GM12878 (cell line): ENCODE data around the gene TPRA1. TPM values are rescaled to one million over a fixed set of nuclear protein-coding genes. Genes with fewer than 3 reads are reported as not detected.

Experiments
- ATAC-seq: fragments of 200-7000 bp; cut with Tn5 transposase; 3 replicates; pipeline ENCODE4 v1.9.1; 2020; ENCODE audit warnings: mild to moderate bottlenecking, moderate library complexity
- BruUV-seq: library from RNA; stranded (reverse); fragments of 400-500 nt; replicated peaks from 2 replicates; lab custom pipeline; 2021; lab: Mats Ljungman, UMichigan
- CTCF ChIA-PET: fragments of 300-600 bp; sonication (Branson Sonifier 250); formaldehyde crosslinking; extraction: SDS; loops from one replicate; lab custom pipeline; 2021; ENCODE audit warnings: inconsistent platforms; lab: Yijun Ruan, JAX
- POLR2A ChIA-PET: fragments of 350-600 bp; formaldehyde crosslinking; extraction: SDS; loops from one replicate; lab custom pipeline; 2021; ENCODE audit warnings: inconsistent platforms; lab: Charles Lee
- RAD21 ChIA-PET: fragments of 300-600 bp; sonication (Branson Sonifier 250); formaldehyde crosslinking; loops from one replicate; lab custom pipeline; 2023; ENCODE audit warnings: antibody characterized with exemption; ENCODE audit not compliant: unreplicated experiment; lab: Charles Lee
- SMC1A ChIA-PET: fragments of 300-600 bp; sonication (Branson Sonifier 250); formaldehyde crosslinking; loops from one replicate; lab custom pipeline; 2023; ENCODE audit not compliant: unreplicated experiment, uncharacterized antibody; lab: Charles Lee
- DNase-seq: peaks from one replicate; pipeline ENCODE4 v3.0.0-alpha.2; 2011; ENCODE audit warnings: low read depth, low spot score
- FAIRE-seq: peaks from 3 replicates; lab custom pipeline; 2011; peaks lifted over from hg19 to GRCh38; lab: Jason Lieb, UNC
- H2AFZ ChIP-seq: 2 replicates; pipeline ENCODE4 v1.6.0; 2011; ENCODE audit warnings: low read depth, low read length, control low read depth; ENCODE audit not compliant: control insufficient read depth
- H3K27ac ChIP-seq: 2 replicates; pipeline ENCODE4 v1.5.1; 2011; ENCODE audit warnings: control low read depth; ENCODE audit not compliant: control insufficient read depth, insufficient read depth
- H3K27me3 ChIP-seq, 2 experiments: replicated peaks in 1 of 2; 2 replicates each; pipeline versions ENCODE4 v1.6.0 to v1.6.1; 2011; ENCODE audit warnings: low read length in 1 of 2; ENCODE audit not compliant: control insufficient read depth in 2 of 2, insufficient read depth in 2 of 2
- H3K36me3 ChIP-seq, 2 experiments: 2 replicates each; pipeline ENCODE4 v1.5.1; 2011; ENCODE audit warnings: low read length in 1 of 2; ENCODE audit not compliant: control insufficient read depth in 2 of 2, insufficient read depth in 2 of 2
- H3K4me1 ChIP-seq: 2 replicates; pipeline ENCODE4 v1.6.1; 2011; ENCODE audit warnings: mild to moderate bottlenecking, low read length, moderate library complexity, mixed read lengths; ENCODE audit not compliant: control insufficient read depth, insufficient read depth
- H3K4me2 ChIP-seq: 2 replicates; pipeline ENCODE4 v1.6.0; 2011; ENCODE audit warnings: control low read depth; ENCODE audit not compliant: control insufficient read depth, insufficient read depth
- H3K4me3 ChIP-seq: fragments of 200-600 bp; sonication (generic); 2 replicates; pipeline ENCODE4 v1.5.1; 2016
- H3K79me2 ChIP-seq: 2 replicates; pipeline ENCODE4 v1.6.0; 2011; ENCODE audit warnings: low read length; ENCODE audit not compliant: control insufficient read depth, insufficient read depth
- H3K9ac ChIP-seq: 2 replicates; pipeline ENCODE4 v1.8.0; 2011; ENCODE audit warnings: low read length, control low read depth, mixed read lengths; ENCODE audit not compliant: control insufficient read depth, insufficient read depth
- H3K9me3 ChIP-seq: replicated peaks from 3 replicates; pipeline ENCODE4 v1.5.1; 2011; ENCODE audit warnings: mild to moderate bottlenecking, low read length; ENCODE audit not compliant: control insufficient read depth, insufficient read depth
- H4K20me1 ChIP-seq: 2 replicates; pipeline ENCODE4 v1.6.0; 2011; ENCODE audit not compliant: control insufficient read depth, insufficient read depth
- BHLHE40 ChIP-seq, 2 experiments: fragments of 450-650 bp in 1 of 2; IDR thresholded peaks; 2 replicates each; pipeline ENCODE4 v1.6.1; 2011 to 2017; ENCODE audit warnings: low read depth in 2 of 2, borderline replicate concordance in 1 of 2, improper control_type of control experiment in 1 of 2, low read length in 1 of 2, mild to moderate bottlenecking in 1 of 2
- FOXK2 ChIP-seq: fragments of 450-650 bp; IDR thresholded peaks from 2 replicates; pipeline ENCODE4 v1.6.1; 2017; ENCODE audit warnings: mild to moderate bottlenecking, moderate library complexity
- NFYB ChIP-seq: IDR thresholded peaks from 2 replicates; pipeline ENCODE4 v1.6.1; 2011; ENCODE audit warnings: low read depth, mild to moderate bottlenecking, low read length, improper control_type of control experiment, moderate library complexity; ENCODE audit not compliant: insufficient read depth
- SMC3 ChIP-seq: IDR thresholded peaks from 2 replicates; pipeline ENCODE4 v1.6.1; 2011; ENCODE audit warnings: low read length, improper control_type of control experiment, borderline replicate concordance
- SPI1 ChIP-seq: IDR thresholded peaks from 2 replicates; pipeline ENCODE4 v1.6.1; 2011; ENCODE audit warnings: low read depth, mild to moderate bottlenecking, low read length, moderate library complexity, borderline replicate concordance; ENCODE audit not compliant: insufficient read depth
- STAT1 ChIP-seq: fragments of 450-650 bp; conservative IDR thresholded peaks from 2 replicates; pipeline ENCODE4 v1.6.1; 2014; ENCODE audit warnings: antibody characterized with exemption, mild to moderate bottlenecking
- TBL1XR1 ChIP-seq: IDR thresholded peaks from 2 replicates; pipeline ENCODE4 v1.6.1; 2012; ENCODE audit warnings: low read depth, low read length, improper control_type of control experiment
- WGBS: methylation state at CpG from one replicate; pipeline ENCODE4 v1.1.6; 2016; ENCODE audit warnings: low lambda C conversion rate; ENCODE audit not compliant: insufficient replicate concordance, insufficient coverage; ENCODE audit errors: missing lambda C conversion rate; 5-methylcytosine and 5-hydroxymethylcytosine counted together
- in situ Hi-C: fragments of 300-500 bp; cut with MboI; formaldehyde crosslinking; loops from 9 replicates; pipeline ENCODE4 v1.14.3; 2018; ENCODE audit warnings: mixed read lengths
- intact Hi-C: fragments of 100-400 bp; cut with micrococcal nuclease; formaldehyde crosslinking; loops from one replicate; pipeline ENCODE4 v1.14.2; 2022; ENCODE audit not compliant: unreplicated experiment
- polyA plus RNA-seq, 11 experiments: library from polyadenylated mRNA; depleted of rRNA in 4 of 11; unstranded in 6 of 11; stranded (reverse) in 5 of 11; fragments of >200 nt; fragmentation: Nextera tagmentation in 4 of 11; fragmentation: Illumina TruSeq in 1 of 11; extraction: Ambion mirVana in 4 of 11; extraction: Trizol in 1 of 11; gene quantifications; 1 replicate in 1 of 11; 2 replicates in 10 of 11; pipeline versions ENCODE4 v1.2.1 to v1.2.3, GENCODE V29; 2011 to 2016; ENCODE audit warnings: inconsistent platforms in 2 of 11, missing spikeins in 2 of 11, low read depth in 1 of 11
- total RNA-seq, 4 experiments: library from RNA; depleted of rRNA in 3 of 4; stranded (reverse); fragments of >200 nt in 3 of 4; fragmentation: Illumina TruSeq in 1 of 4; extraction: Trizol in 1 of 4; gene quantifications; 2 replicates each; pipeline versions ENCODE4 v1.2.1 to v1.2.3, GENCODE V29; 2013 to 2021

Gene TPRA1
- total and polyA plus RNA-seq, 10 of the 15 experiments (the other 5 are each of a cell fraction or from before 2014, with no cell fraction given) = 1.8 to 39.6 (median 26.6) TPM

DNA sequence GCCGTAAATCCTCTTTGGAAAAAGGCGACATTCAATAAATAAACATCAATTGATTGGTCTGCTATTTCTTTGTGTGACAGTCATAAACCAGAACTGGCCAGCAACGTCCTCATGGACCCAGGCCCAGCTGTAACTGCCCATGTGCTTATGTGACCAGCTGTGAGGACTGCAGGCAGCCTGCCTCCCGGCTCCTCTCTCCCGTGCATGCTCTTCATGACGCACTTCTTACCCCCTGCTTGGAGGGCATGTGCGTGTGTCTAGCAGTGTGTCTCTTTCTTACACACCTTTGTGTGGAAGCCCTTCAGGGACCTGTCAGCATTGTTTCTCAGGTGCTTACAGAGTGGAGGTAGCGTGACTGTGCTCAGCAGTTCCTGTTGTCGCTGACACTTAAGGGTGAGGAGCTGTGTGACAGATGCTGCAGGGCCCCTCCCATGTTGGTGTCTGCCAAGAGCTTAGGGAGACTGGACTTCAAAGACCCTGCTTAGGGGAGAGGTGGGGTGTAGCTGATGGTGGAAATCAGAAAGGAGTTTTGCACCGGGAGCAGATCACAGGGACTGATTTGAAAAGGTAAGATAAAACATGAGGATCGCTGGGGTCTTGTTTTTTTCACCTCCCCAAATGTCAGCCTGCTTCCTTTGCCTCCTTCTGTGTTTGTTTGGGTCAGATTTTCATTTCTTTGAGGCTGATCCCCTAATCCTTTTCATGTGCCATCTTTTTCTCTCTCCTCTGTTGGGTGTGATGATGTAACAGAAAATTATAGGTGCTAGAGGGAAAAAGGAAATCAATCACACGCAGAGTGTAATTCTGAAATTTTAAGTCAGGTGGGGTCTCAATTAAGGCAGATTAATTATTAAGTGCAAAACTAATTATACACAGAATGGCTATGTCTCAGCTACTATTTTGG lies 40.5 kb upstream of the TPRA1 start (continued):
- TF ChIP-seq TBL1XR1 (no peak), STAT1 (no peak)

DNA sequence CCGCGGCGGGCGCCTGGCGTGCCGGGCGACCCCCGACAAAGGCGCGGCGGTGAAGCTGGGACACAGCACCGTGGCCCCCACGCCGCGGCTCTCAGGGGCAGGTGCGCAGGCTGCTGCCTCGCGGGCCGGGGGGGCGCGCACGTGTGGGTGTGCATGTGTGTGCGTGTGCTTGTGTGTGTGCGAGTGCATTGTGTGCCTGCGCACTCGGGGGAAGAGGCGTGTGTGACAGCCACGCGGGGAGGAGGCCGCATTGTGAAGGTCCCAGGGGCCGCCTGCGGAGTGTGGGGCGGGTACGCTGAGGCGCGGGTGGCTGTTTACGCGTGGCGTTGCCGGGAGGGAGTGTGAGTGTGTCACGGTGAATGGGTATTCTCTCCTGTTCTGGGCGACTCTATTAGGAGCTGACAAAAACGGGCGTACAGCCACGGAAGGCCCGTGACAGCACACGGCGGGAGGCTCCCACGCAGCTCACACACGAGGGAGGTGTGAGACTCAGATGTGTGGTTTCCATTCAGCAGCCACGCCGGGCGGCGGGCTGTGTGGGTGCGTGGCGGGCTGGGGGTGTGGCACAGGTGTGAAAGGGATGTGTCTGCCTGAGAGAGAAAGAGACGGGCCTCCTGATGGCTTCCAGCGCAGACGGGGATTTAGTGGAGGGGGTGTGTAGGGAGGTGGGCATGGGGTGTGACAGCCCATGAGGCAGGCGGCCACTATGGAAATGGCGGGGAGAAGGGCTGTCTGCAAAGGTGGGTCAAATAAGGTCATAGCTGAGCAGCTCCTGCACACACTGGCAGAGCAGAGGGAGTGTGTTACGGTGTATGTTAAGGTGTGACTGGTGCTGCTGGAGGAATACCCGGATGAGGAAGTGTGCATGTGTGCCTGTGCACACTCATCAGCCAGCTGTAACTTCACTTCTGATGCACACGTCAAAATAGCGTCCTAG lies 39.2 kb upstream of the TPRA1 start:
- peak; percentile 27 for FAIRE-seq
- no peak for DNase-seq
- ChIA-PET SMC1A (no interaction called here), POLR2A (no interaction called here), CTCF (no interaction called here), RAD21 (no interaction called here)
- peak overlapping the region; percentile 58 for H3K4me3 ChIP-seq
- in situ Hi-C loops (no loop called here), intact Hi-C loops (no loop called here)
- no peaks in the 10 kb centered on the region; the same call in 1 of the 2 replicates for H4K20me1 ChIP-seq
- no peak for TF ChIP-seq NFYB
- no peak for TF ChIP-seq FOXK2
- peak in 1 of 2 experiments; percentile 23; a peak in 2 of 4 replicates for TF ChIP-seq BHLHE40 (IDR thresholded peaks at IDR 0.05; ENCODE audit: borderline replicate concordance in 1 of 2, low read depth in 2 of 2, low read length in 1 of 2)
- TF ChIP-seq SPI1 = peak; percentile 81; the same call in 1 of the 2 replicates
- no peak for TF ChIP-seq SMC3
- H3K27ac ChIP-seq = no peak overlapping the region
- ATAC-seq = peak; percentile 66
- peak overlapping the region; percentile 89 for H3K4me2 ChIP-seq
- BruUV-seq = no TSS peak
- H3K36me3 ChIP-seq = no peaks in the 10 kb centered on the region
- H3K79me2 ChIP-seq = no peaks in the 10 kb centered on the region
- peaks cover 10 to 13% of the 10 kb centered on the region in 2 experiments; a peak in 3 of 4 replicates for H3K27me3 ChIP-seq
- H3K4me1 ChIP-seq = peaks cover 8% of the 10 kb centered on the region
- no peaks in the 10 kb centered on the region for H3K9me3 ChIP-seq
- 4% methylated on average over 51 of the region's 65 CpGs for WGBS
- H3K9ac ChIP-seq = no peak overlapping the region
- peak overlapping the region; percentile 37 for H2AFZ ChIP-seq
